Suprapubic skin (tissue), 3 donors: ENCODE data around the gene MCM9.

Experiments
- CTCF ChIP-seq, 2 donors: fragments of 200-600 bp in 1 of 2; fragments of 450-650 bp in 1 of 2; sonication (generic) in 1 of 2; IDR thresholded peaks; one replicate each; pipeline ENCODE4 v1.5.1; 2016 to 2019; ENCODE audit warnings: antibody characterized with exemption in 2 of 2, mild to moderate bottlenecking in 1 of 2, moderate library complexity in 1 of 2
- EP300 ChIP-seq: sonication (generic); formaldehyde crosslinking; IDR thresholded peaks from one replicate; pipeline ENCODE4 v1.6.1; 2017; ENCODE audit warnings: antibody characterized with exemption
- POLR2A ChIP-seq, 2 donors: fragments of 450-650 bp; IDR thresholded peaks; one replicate each; pipeline ENCODE4 v1.6.1; 2017; ENCODE audit warnings: antibody characterized with exemption in 2 of 2, mild to moderate bottlenecking in 2 of 2, moderate library complexity in 2 of 2

DNA sequence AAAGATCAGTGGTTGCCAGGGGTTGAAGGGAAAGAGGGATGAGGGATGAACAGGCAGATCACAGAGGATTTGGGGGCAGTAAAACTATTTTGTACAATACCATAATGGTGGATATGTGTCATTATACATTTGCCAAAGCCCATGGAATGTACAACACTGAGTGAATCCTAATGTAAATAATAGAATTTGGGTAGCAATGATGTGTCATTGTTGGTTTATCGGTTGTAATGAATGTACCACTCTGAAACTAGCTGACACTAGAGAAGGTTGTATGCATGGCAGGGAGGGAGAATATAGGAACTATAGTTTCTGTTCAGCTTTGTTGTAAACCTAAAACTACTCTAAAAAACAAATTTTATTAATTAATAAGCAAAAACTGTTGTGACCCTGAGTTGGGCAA is 58.8 kb downstream of the MCM9 start:
- no peak for TF ChIP-seq CTCF (IDR thresholded peaks at IDR 0.05)
- no peak for TF ChIP-seq POLR2A (IDR thresholded peaks at IDR 0.05)
- no peak for TF ChIP-seq EP300
